ENCODE results near the gene SH3GL2.

- TF ChIP-seq TAF1 (IDR thresholded peaks at IDR 0.05; ENCODE audit: borderline replicate concordance, low read depth, low read length): no peak
- no peak for TF ChIP-seq POLR2A (IDR thresholded peaks at IDR 0.05; ENCODE audit: low read depth, low read length)
Measured at GRCh38 chr9:17839776-17840175, 260.9 kb downstream of the SH3GL2 start.
